NCI-H345 treated with DMSO at 0.1 percent for 48 hours (cell line): ENCODE measurements around the gene AMPD3.
A peak's percentile ranks its signal among the peaks of the same experiment; 100 is the strongest.

Source experiments
- DNase-seq: peaks from one replicate; lab custom pipeline; 2025; ENCODE audit not compliant: unreplicated experiment; lab: John Stamatoyannopoulos, UW

AMPD3 gene

DNA sequence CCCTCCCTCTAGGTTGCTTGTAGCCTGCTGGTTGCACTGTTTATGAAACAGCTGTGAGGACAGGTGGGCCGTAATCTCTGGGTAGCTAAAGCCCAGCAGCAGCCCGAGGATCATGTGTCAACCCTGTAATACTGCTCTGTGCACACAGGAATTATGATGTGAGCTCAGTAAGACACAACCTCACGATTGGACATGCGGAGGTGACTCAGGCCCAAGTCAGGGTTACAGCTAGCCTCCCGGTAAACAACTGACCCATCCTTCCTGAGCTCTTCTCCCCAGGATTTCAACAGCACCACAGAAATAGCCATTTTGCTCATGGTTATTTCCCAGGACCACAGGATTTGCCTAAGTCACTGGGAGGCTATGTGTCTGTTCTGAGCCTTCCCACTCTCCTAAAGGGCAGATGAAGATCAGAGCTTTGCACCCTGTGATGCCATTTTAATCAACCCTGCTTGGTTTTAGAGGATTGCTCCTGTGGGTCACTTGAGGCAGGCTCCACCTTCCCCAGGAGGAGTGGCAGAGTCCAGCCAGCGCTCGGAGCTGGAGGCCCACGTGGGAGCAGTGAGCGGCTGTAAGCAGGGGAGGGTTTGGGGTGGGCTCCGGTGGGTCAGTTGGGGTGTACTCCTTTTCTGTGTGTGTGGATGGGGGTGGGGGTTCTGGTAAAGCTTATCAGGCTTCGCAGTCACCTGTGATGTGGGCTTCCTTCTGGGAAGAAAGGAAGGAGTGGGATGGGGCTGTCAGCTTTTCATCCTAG is at the start of gene AMPD3:
TSS of gene AMPD3 (plus strand) at position 387 of the 754 bp plus-strand sequence. CDS start 6,256 bp downstream, outside the sequence.
- peak; percentile 60 for DNase-seq

DNA sequence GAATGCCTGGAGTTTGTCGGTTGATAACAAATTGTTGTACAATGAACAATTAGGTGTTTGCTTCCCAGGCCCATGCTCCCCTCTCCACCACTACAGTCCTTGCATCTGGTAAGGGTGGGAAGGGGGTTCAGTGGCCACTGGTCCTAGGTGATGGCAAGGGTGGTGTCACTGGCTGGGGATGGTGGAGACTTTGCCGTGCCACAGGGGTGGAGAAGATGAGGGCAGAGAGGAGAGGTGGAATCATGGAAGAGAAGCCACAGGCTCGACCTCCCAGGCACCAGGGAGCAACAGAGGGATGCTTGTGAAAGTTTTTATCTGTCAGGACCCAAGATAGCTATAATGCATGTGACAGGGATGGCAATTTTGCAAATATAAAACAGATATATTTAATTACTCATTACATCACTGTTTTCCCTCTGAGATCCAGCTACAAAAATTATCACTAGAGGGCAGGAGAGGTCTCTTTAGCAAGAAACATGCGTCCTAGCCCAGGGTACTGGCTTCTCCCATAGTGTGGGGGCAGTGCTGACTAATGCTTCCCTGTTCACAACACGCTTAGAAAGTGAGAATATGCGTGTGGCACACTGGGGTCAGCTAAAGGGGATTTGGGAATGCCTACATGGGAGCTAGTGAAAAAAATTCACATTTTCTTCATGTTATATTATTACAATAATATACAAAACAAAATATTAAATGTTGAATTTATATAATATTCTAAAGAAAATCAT is 49.0 kb upstream of the AMPD3 start:
- peak; percentile 72 for DNase-seq

- DNase-seq = no peak
Measured at GRCh38 chr11:10407055-10407454, 48.0 kb upstream of the AMPD3 start.

DNA sequence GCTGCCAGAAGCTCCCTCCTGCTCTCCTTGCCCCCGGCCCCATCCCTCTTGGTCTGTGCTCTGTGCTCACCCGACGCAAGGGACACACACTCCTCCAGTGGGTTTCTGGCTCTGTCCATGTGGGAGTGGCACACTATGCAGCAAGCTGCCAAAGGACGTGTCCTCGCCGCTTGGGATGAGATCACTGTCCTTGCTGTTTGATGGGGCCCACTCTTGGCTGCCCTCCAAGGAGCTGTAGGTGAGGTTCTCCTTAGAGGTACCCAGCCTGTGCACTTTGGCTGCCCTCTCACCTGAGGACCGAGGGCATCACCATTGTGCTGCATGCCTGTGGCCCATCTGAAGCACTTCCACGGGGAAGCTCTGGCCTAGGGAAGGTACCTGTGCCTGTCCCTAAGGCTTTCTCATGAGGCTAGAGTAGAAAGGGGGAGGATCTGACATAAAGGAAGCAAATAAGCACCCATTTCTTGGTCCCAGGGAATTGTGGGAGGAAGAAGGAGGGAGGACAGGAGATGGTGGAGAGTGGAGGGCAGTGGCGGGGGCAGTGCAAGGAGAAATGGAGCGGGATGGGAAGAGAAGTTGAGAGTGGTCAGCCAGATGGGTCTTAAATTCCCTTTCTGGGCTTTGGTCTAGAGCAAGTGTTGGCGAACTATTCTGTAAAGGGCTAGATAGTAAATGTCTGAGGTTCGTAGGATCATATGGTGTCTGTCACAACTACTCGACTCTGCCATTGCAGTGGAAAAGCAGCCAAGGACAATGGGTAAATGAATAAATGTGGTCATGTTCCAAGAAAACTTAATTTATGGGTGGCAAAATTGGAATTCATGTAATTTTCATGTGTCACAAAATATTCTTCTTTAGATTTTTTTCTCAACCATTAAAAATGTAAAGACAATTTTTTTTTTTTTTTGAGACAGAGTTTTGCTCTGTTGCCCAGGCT is 47.0 kb upstream of the AMPD3 start:
- no peak for DNase-seq

DNA sequence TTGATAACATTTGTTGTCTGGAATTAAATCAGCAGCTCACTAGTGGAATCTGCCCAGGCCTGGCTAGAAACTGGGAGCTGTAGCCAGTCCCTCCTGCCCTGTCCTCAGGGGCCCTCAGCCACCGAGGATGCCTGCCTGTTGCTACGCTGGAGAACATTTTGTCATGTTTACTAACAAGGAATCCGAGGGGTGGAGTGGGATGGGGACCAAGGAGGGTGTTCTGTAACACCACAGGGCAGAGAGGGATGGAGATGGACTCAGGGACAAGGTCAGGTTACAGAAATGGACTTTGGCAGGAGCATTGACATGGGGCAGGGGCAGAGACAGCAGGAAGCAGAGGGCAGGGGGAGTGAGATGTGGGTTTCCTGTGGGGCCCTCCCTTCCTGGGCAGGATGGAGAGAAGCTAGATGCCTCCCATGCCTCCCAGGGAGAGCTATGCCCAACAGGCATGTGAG is 45.8 kb upstream of the AMPD3 start:
- DNase-seq = no peak

DNA sequence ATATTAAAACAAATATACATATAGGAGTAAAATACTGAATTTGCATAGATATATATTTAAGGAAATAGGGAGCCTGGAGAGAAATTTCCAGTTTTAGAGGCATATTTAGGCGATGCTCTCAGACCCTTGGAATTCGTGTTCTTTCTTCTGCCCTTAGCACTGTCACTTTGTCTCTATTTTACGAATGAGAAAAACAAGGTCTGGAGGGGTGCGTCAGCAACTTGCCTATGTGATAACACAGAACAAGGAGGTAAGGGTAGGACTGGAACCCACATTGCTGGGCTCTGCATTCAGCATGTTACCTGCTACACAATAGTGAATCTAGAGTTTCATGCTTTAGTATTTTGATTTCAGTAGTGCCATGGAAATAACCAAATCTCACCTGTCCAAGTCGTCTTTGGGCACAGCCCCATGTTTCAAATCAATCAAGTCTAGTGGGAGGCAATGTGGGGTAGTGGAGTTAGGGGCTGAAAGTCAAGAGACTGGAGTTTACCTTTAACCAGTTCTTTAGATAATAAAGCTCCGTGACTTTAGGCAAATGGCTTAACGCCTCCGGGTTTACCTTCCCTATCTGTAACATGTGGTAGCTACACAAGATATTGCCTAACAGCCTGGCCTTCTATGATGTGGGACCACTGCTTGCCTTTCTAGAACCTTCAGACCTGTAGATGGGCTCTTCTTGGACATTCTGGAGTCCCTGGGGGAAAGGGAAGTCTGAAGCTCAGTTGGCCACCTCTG is 44.8 kb upstream of the AMPD3 start:
- DNase-seq = no peak

- no peak for DNase-seq
Measured at GRCh38 chr11:10410844-10411200, 44.2 kb upstream of the AMPD3 start.

GRCh38 chr11:10412266-10412665 is 42.8 kb upstream of the AMPD3 start:
- no peak for DNase-seq

GRCh38 chr11:10413268-10413667 is 41.8 kb upstream of the AMPD3 start:
- no peak for DNase-seq

GRCh38 chr11:10414181-10414580 is 40.9 kb upstream of the AMPD3 start:
- no peak for DNase-seq

DNA sequence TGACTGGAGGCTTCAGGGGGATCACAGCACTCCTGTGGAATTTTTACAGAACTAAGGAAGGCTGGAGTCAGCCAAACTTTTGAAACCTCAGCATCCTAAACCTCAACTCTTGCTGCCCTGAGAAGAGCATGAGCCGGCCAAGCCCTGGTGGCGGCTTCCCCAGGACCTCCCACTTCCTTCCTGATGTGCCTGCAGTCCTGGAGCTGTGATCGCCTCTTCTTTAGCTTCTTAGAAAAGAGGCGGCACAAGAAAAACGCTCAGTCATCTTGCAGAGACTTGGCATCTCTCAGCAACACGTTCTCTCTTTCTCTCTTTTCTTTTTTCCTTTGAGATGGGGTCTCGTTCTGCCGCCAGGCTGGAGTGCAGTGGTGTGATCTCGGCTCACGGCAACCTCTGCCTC is 40.4 kb upstream of the AMPD3 start:
- no peak for DNase-seq

GRCh38 chr11:10415817-10416392 is 39.2 kb upstream of the AMPD3 start:
- no peak for DNase-seq

DNA sequence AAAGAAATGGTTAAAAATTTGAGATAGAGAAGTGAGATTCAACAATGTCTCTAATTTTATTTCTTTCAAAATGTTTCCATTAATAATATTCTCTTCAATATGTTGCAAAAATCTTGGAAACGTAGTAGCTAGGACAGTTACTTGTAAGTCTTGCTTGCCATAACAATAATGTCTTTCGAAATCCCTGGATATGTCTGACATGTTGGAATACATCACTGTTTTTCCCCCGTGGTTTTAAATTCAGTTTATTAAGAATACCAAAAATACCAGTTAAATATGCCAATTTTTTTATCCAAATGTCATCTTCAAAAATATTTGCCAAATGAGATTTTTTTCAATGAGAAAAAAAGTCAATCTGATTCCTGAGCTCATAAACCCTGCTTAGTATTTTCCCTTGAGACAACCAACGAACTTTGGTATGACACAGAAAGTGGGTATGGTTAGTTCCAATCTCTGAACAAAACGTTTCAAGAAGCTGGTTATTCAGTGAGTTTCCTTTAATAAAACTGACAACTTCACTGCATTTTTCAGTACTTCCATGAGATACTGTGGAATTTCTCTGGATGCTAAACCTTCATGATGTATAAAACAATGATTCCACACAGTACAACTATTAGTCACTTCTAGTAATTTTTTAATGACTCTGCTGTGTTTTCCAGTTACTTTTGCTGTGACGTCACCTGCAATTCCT is 36.7 kb upstream of the AMPD3 start:
- DNase-seq = no peak

GRCh38 chr11:10418950-10419310 is 36.1 kb upstream of the AMPD3 start:
- no peak for DNase-seq

DNA sequence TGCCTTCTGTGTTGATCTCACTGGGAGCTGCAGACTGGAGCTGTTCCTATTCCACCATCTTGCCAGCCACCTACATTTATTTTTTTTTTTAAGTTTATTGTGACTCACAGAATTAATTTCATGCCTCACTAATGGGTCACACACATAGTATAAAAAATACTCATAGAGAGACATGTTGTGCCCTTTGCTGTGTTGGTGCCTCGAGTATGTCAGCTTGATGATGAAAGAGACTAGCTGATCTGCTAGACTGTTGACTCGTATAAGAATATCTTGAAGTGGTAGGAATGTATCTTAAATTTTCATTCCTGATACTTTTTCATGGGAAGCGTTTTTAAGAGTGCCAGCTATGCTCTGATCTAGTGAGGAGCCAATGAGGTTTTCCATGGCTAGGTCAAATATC is 28.6 kb upstream of the AMPD3 start:
- no peak for DNase-seq

DNA sequence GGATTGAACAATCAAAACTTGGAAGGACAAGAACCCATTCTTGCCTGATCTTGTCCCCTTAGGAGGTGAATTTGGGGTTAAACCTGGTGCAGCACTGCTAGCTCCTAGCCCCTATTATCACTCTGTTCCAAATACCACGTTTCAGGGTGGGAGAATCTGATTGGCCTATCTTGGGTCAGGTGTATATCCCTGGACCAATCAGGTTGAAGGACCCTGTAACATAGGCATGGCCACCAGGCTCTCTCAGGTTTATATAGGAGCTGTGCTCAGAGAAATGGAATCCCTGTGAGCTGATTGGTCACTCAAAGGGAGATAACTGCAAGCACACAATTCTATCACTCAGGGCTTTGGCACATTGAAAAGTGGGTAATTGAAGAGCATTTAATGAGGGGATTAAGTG is 26.6 kb upstream of the AMPD3 start:
- DNase-seq = no peak

DNA sequence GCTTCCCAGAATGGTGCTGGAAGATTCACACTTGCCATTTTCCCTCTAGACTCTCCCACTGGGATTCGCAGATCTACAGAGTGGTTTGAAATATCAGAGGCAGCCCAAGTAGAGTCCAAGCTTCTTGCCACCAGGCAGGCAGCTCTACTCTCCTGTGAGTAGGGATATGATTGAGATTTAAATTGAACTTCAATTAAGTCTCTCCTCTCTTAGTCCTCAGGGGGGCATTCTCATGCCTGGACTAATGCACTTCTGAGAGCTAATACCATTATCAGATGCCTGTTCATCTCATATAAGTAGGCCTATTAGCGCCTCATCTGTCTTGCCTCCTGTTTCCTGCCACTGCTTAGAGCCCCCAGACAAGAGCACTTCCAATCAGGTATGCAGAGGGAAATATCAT is 25.5 kb upstream of the AMPD3 start:
- DNase-seq = no peak

GRCh38 chr11:10432493-10432892 is 22.6 kb upstream of the AMPD3 start:
- DNase-seq = no peak

DNA sequence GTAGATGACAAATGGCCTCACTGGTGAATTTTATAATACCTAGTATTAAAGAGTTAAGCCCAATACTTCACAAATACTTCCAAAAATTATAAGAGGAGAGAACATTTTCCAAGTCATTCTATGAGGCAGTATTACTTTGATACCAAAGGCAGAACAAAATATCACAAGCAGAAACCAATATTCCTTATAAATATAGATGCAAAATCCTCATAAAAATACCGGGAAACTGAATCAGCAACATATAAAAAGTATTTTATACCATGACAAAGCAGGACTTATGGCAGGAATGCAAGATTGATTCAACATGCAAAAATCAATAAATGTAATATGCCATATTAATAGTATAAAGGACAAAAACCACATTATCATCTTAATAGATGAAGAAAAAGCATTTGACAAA is 22.1 kb upstream of the AMPD3 start:
- no peak for DNase-seq

DNA sequence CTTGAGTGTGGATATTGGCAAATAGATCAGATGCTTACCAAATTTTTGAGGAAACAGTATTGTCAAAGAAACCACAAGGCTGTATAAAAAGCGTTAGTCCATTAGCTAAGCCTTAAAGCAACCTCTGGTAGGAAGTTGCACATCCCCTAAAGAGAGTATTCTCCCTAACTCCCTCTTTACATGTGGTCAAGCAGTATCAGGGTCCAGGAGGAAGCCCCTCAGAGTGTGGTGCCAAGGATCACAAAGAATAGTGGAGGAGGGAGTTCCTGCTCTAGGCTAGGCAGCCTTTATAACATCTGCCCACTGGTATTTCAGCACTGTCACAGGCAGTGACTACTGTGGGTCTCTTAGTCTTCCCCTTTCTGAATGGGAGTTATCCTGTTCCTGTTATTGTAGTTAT is 18.8 kb upstream of the AMPD3 start:
- DNase-seq = no peak
